ENCODE data around the gene MCRIP2.
A peak's percentile ranks its signal among the peaks of the same experiment; 100 is the strongest.

- TF ChIP-seq CTCF (IDR thresholded peaks at IDR 0.05) (no peak), POLR2AphosphoS5 (IDR thresholded peaks at IDR 0.05) (no peak), POLR2A (IDR thresholded peaks at IDR 0.05) (peak in 1 of 4 donors; percentile 27)
Observed at GRCh38 chr16:630815-631405, 10.7 kb upstream of the MCRIP2 start, which contains the start of gene WFIKKN1.

All from upper lobe of left lung (tissue), 4 donors.